Panc1 (cell line): ENCODE data around the gene MBD4. TPM values are rescaled to one million over a fixed set of nuclear protein-coding genes. Genes with fewer than 3 reads are reported as not detected.

Experiments
- ATAC-seq: fragments of 200-7000 bp; cut with Tn5 transposase; 2 replicates; pipeline ENCODE4 v1.9.1; 2020; ENCODE audit warnings: mild to moderate bottlenecking, moderate library complexity
- BruUV-seq: library from RNA; stranded (reverse); fragments of 400-500 nt; replicated peaks from 2 replicates; lab custom pipeline; 2021; lab: Mats Ljungman, UMichigan
- CTCF ChIA-PET: fragments of 300-600 bp; sonication (Branson Sonifier 250); formaldehyde crosslinking; loops from one replicate; lab custom pipeline; 2022; ENCODE audit warnings: antibody characterized with exemption; lab: Charles Lee
- POLR2A ChIA-PET: fragments of 300-600 bp; sonication (Branson Sonifier 250); formaldehyde crosslinking; loops from one replicate; lab custom pipeline; 2022; ENCODE audit warnings: antibody characterized with exemption; lab: Charles Lee
- DNase-seq: peaks from one replicate; pipeline ENCODE4 v3.0.0-alpha.2; 2010; ENCODE audit warnings: low read depth, low spot score
- H3K27ac ChIP-seq: 2 replicates; pipeline ENCODE4 v1.5.1; 2011; ENCODE audit warnings: mild to moderate bottlenecking, low read length, inconsistent platforms
- H3K27me3 ChIP-seq: fragments of 200-500 bp; sonication (Bioruptor generic); 2 replicates; pipeline ENCODE4 v1.6.0; 2014; ENCODE audit warnings: low read length, inconsistent platforms; ENCODE audit not compliant: control insufficient read depth, insufficient read depth
- H3K36me3 ChIP-seq: fragments of 200-500 bp; sonication (Bioruptor generic); 2 replicates; pipeline ENCODE4 v1.5.1; 2014; ENCODE audit warnings: inconsistent platforms, mild to moderate bottlenecking, low read length, moderate library complexity; ENCODE audit not compliant: control insufficient read depth, insufficient read depth
- H3K4me1 ChIP-seq: 2 replicates; pipeline ENCODE4 v1.5.1; 2011; ENCODE audit warnings: inconsistent platforms, mild to moderate bottlenecking, low read length, moderate library complexity; ENCODE audit not compliant: control insufficient read depth, insufficient read depth
- H3K4me3 ChIP-seq, 2 experiments: 2 replicates each; pipeline ENCODE4 v1.5.1; 2011 to 2012; ENCODE audit warnings: low read depth in 2 of 2, low read length in 2 of 2, mild to moderate bottlenecking in 2 of 2, inconsistent platforms in 1 of 2, moderate library complexity in 1 of 2
- H3K9me3 ChIP-seq: fragments of 200-500 bp; sonication (Bioruptor generic); 2 replicates; pipeline ENCODE4 v1.5.1; 2014; ENCODE audit warnings: low read depth, mild to moderate bottlenecking, inconsistent platforms, low read length, moderate library complexity; ENCODE audit not compliant: control insufficient read depth, insufficient read depth
- POLR2AphosphoS5 ChIP-seq: IDR thresholded peaks from 2 replicates; pipeline ENCODE4 v1.6.1; 2012; ENCODE audit warnings: mild to moderate bottlenecking, low read depth, low read length, moderate library complexity
- SIN3A ChIP-seq: IDR thresholded peaks from 2 replicates; pipeline ENCODE4 v1.6.1; 2012; ENCODE audit warnings: low read depth, mild to moderate bottlenecking, low read length, moderate library complexity, borderline replicate concordance; ENCODE audit not compliant: insufficient read depth
- TCF7L2 ChIP-seq: IDR thresholded peaks from 2 replicates; pipeline ENCODE4 v1.6.1; 2011; ENCODE audit warnings: mild to moderate bottlenecking, low read depth, low read length, inconsistent platforms
- in situ Hi-C: cut with HindIII; loops from 2 replicates; pipeline ENCODE4 v1.10.0; 2016; ENCODE audit warnings: low sequenced_read_pairs, low pct_unique_long_range_greater_than_20kb
- intact Hi-C: fragments of 100-400 bp; cut with micrococcal nuclease; formaldehyde crosslinking; loops from one replicate; pipeline ENCODE4 v1.10.0; 2022; ENCODE audit not compliant: unreplicated experiment
- total RNA-seq: library from RNA; stranded (reverse); gene quantifications from one replicate; pipeline ENCODE4 v1.2.1, GENCODE V29; 2021; ENCODE audit not compliant: unreplicated experiment
- TF ChIP-seq, protein P1 (sequence below): fragments of 450-650 bp; IDR thresholded peaks from 2 replicates; pipeline ENCODE4 v1.5.1; 2017; ENCODE audit warnings: mild to moderate bottlenecking
- TF ChIP-seq, protein P2 (sequence below), 2 experiments: IDR thresholded peaks; 2 replicates each; pipeline ENCODE4 v1.6.1; 2011 to 2012; ENCODE audit warnings: low read depth in 2 of 2, control low read depth in 1 of 2, low read length in 1 of 2, mild to moderate bottlenecking in 1 of 2, moderate library complexity in 1 of 2; ENCODE audit not compliant: insufficient read depth in 1 of 2

Gene MBD4
- total RNA-seq, 1 experiment from 2014 or later = 44.7 TPM

DNA sequence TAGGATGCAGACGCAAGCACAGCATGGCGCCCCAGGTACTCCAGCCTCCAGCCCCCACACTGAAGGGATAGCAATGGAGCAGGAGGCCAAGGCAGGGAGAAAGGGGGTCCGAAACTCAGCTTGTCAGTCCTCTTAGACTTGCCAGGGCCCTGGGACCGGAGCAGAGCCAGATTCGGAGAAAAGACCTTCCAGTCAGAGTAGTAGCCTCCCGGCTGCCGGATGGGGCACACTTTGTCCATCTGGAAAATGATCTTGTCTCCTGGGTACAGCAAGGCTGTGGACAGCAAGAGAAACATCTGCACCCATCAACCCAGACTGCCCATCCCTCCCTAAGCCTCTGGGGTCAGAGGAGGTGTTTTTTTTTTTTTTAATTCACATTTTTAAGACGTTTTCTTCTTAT, 35.6 kb downstream of the MBD4 start:
- H3K27ac ChIP-seq = no peak overlapping the region
- POLR2A ChIA-PET = no interaction called here
- intact Hi-C loops = no loop called here
- TF ChIP-seq TCF7L2 = no peak
- TF ChIP-seq, protein P1, sequence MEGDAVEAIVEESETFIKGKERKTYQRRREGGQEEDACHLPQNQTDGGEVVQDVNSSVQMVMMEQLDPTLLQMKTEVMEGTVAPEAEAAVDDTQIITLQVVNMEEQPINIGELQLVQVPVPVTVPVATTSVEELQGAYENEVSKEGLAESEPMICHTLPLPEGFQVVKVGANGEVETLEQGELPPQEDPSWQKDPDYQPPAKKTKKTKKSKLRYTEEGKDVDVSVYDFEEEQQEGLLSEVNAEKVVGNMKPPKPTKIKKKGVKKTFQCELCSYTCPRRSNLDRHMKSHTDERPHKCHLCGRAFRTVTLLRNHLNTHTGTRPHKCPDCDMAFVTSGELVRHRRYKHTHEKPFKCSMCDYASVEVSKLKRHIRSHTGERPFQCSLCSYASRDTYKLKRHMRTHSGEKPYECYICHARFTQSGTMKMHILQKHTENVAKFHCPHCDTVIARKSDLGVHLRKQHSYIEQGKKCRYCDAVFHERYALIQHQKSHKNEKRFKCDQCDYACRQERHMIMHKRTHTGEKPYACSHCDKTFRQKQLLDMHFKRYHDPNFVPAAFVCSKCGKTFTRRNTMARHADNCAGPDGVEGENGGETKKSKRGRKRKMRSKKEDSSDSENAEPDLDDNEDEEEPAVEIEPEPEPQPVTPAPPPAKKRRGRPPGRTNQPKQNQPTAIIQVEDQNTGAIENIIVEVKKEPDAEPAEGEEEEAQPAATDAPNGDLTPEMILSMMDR = no peak
- TF ChIP-seq SIN3A = no peak
- no peak for TF ChIP-seq POLR2AphosphoS5
- TF ChIP-seq, protein P2, sequence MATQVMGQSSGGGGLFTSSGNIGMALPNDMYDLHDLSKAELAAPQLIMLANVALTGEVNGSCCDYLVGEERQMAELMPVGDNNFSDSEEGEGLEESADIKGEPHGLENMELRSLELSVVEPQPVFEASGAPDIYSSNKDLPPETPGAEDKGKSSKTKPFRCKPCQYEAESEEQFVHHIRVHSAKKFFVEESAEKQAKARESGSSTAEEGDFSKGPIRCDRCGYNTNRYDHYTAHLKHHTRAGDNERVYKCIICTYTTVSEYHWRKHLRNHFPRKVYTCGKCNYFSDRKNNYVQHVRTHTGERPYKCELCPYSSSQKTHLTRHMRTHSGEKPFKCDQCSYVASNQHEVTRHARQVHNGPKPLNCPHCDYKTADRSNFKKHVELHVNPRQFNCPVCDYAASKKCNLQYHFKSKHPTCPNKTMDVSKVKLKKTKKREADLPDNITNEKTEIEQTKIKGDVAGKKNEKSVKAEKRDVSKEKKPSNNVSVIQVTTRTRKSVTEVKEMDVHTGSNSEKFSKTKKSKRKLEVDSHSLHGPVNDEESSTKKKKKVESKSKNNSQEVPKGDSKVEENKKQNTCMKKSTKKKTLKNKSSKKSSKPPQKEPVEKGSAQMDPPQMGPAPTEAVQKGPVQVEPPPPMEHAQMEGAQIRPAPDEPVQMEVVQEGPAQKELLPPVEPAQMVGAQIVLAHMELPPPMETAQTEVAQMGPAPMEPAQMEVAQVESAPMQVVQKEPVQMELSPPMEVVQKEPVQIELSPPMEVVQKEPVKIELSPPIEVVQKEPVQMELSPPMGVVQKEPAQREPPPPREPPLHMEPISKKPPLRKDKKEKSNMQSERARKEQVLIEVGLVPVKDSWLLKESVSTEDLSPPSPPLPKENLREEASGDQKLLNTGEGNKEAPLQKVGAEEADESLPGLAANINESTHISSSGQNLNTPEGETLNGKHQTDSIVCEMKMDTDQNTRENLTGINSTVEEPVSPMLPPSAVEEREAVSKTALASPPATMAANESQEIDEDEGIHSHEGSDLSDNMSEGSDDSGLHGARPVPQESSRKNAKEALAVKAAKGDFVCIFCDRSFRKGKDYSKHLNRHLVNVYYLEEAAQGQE (IDR thresholded peaks at IDR 0.05; ENCODE audit: insufficient read depth in 1 of 2, low read depth in 2 of 2, low read length in 1 of 2) = no peak
- no TSS peak for BruUV-seq
- H3K36me3 ChIP-seq = no peaks in the 10 kb centered on the region
- ATAC-seq (no peak), DNase-seq (no peak)
- no peak overlapping the region for H3K4me3 ChIP-seq
- H3K4me1 ChIP-seq = no peaks in the 10 kb centered on the region
- in situ Hi-C loops = no loop called here
- CTCF ChIA-PET = no interaction called here
- no peaks in the 10 kb centered on the region for H3K27me3 ChIP-seq
- no peaks in the 10 kb centered on the region for H3K9me3 ChIP-seq

DNA sequence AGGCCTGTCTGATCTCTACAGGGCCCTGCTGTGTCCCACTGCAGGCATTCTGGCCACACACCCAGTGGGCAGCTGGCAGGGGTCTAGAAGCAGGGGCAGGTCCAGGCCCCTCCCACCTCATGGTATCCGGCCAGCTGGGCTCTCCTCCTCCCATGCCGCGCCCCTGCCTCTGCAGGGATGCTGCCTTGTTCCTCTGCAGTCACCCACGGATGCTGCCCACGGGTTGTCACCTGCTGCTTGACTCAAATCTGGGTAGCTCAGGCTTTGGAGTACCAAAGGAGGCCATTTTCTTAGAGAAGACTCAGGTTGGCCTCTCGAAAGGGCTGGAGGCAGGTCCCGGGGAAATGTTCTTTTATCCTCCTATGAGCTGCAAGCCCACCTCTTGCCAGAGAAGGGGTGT, 36.3 kb downstream of the MBD4 start:
- H3K36me3 ChIP-seq = peaks cover 2% of the 10 kb centered on the region; the same call in 1 of the 2 replicates
- no peaks in the 10 kb centered on the region for H3K27me3 ChIP-seq
- TF ChIP-seq POLR2AphosphoS5 = no peak
- TF ChIP-seq, protein P2 (IDR thresholded peaks at IDR 0.05; ENCODE audit: insufficient read depth in 1 of 2, low read depth in 2 of 2, low read length in 1 of 2) = no peak
- TF ChIP-seq SIN3A = no peak
- TF ChIP-seq, protein P1 = no peak
- no peak for TF ChIP-seq TCF7L2
- no peaks in the 10 kb centered on the region for H3K9me3 ChIP-seq
- no peak overlapping the region for H3K27ac ChIP-seq
- in situ Hi-C loops = no loop called here
- intact Hi-C loops = no loop called here
- ATAC-seq = no peak
- no peak for DNase-seq
- POLR2A ChIA-PET = no interaction called here
- H3K4me3 ChIP-seq = no peak overlapping the region
- CTCF ChIA-PET = no interaction called here
- H3K4me1 ChIP-seq = no peaks in the 10 kb centered on the region
- BruUV-seq = no TSS peak
